Measurements from ENCODE around the gene TEC. TPM values are rescaled to one million over a fixed set of nuclear protein-coding genes. Genes with fewer than 3 reads are reported as not detected.
"Not testable (repeated sequence)": the region's sequence is repeated elsewhere in the genome, so short reads cannot be mapped to it uniquely, and the experiment has no call there.

TEC gene
- total and polyA plus RNA-seq, 2 experiments from 2014 or later = 2.9 to 3.0 TPM

DNA sequence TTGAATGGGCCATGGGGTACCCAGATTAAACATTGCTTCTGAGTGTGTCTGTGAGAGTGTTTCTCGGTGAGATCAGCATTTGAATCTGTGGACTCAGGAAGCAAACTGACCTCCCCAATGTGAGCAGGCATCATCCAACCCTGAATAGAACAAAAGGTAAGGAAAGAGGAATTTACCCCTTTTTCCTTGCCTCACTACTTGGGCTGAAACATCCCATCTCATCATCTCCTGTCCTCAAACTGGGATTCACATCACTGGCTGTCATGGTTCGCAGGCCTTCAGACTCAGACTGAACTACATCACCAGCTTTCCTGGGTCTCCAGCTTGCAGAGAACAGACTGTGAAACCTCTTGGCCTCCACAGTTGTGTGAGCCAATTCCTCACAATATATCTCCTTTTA, 47.1 kb downstream of the TEC start:
- Histone ChIP-seq H3K9me2 (ENCODE audit: insufficient read depth) (no peaks in the 10 kb centered on the region; the same call in 1 of the 2 replicates), H3K27me3 (ENCODE audit: insufficient read depth) (no peaks in the 10 kb centered on the region), H2AFZ (no peak overlapping the region), H3K36me3 (ENCODE audit: insufficient read depth) (no peaks in the 10 kb centered on the region), H3F3A (replicated peaks; ENCODE audit: low read depth) (no peaks in the 10 kb centered on the region), H3K27ac (ENCODE audit: low read depth) (no peak overlapping the region), H3K4me1 (ENCODE audit: insufficient read depth) (peaks cover 8% of the 10 kb centered on the region; the same call in 1 of the 2 replicates), H3K4me3 (no peak overlapping the region), H4K20me1 (replicated peaks; ENCODE audit: insufficient read depth) (peaks cover 4% of the 10 kb centered on the region; the same call in 1 of the 2 replicates), H3K79me2 (replicated peaks; ENCODE audit: insufficient read depth) (no peaks in the 10 kb centered on the region), H3K4me2 (no peak overlapping the region)
- DNase-seq (ENCODE audit: low spot score) (no peak), ATAC-seq (no peak)
- peaks cover 14% of the 10 kb centered on the region for H3K4me1 Mint-ChIP-seq
- no peaks in the 10 kb centered on the region for H3K9me3 Mint-ChIP-seq
- no peaks in the 10 kb centered on the region for H3K36me3 Mint-ChIP-seq (ENCODE audit: low read depth)
- no peak for TF ChIP-seq ZNF114 (CRISPR knock-in tag; IDR thresholded peaks at IDR 0.05)
- no peak for TF ChIP-seq STAT1 (IDR thresholded peaks at IDR 0.05; ENCODE audit: unreplicated experiment)
- TF ChIP-seq REST (IDR thresholded peaks at IDR 0.05; ENCODE audit: unreplicated experiment) = no peak
- TF ChIP-seq CREB1 (CRISPR knock-in tag; IDR thresholded peaks at IDR 0.05; ENCODE audit: low read depth) = no peak
- TF ChIP-seq POLR2AphosphoS5 (IDR thresholded peaks at IDR 0.05; ENCODE audit: low read depth) = no peak
- TF ChIP-seq ZNF462 (CRISPR knock-in tag; IDR thresholded peaks at IDR 0.05) = no peak
- TF ChIP-seq JUNB (IDR thresholded peaks at IDR 0.05; ENCODE audit: unreplicated experiment) = no peak
- TF ChIP-seq CTCF (conservative IDR thresholded peaks at IDR 0.05; ENCODE audit: low read depth in 2 of 2) = no peak
- no peak overlapping the region; the same call in 1 of the 2 replicates for H3K27ac Mint-ChIP-seq
- peaks cover 2% of the 10 kb centered on the region for H3K27me3 Mint-ChIP-seq (ENCODE audit: insufficient read depth, low read depth, poor library complexity)
- no peak overlapping the region for H3K4me3 Mint-ChIP-seq

- not testable (repeated sequence) for H3K36me3 Mint-ChIP-seq (ENCODE audit: low read depth); H3K27ac Mint-ChIP-seq; H3K4me2 ChIP-seq
These were observed 50.2 kb downstream of the TEC start for GRCh38 chr4:48219430-48219829.

More at GRCh38 chr4:48219430-48219829, 50.2 kb downstream of the TEC start:
- not testable (repeated sequence) for H3K4me3 Mint-ChIP-seq; H3K4me3 ChIP-seq; H3K27me3 ChIP-seq (ENCODE audit: insufficient read depth); H3F3A ChIP-seq (replicated peaks; ENCODE audit: low read depth); H3K36me3 ChIP-seq (ENCODE audit: insufficient read depth); H3K27me3 Mint-ChIP-seq (ENCODE audit: insufficient read depth, low read depth, poor library complexity); H3K79me2 ChIP-seq (replicated peaks; ENCODE audit: insufficient read depth); H4K20me1 ChIP-seq (replicated peaks; ENCODE audit: insufficient read depth); H3K27ac ChIP-seq (ENCODE audit: low read depth); H3K4me1 ChIP-seq (ENCODE audit: insufficient read depth); H3K9me3 Mint-ChIP-seq; H3K9me2 ChIP-seq (ENCODE audit: insufficient read depth); H3K4me1 Mint-ChIP-seq; DNase-seq (ENCODE audit: low spot score); H2AFZ ChIP-seq; ATAC-seq
